CD4-positive, alpha-beta T cell (primary cell): Measurements from ENCODE around the gene RBM46. TPM values are rescaled to one million over a fixed set of nuclear protein-coding genes. Genes with fewer than 3 reads are reported as not detected.

ENCODE experiments used
- ATAC-seq: fragments of 200-7000 bp; cut with Tn5 transposase; one replicate; pipeline ENCODE4 v1.10.0; 2022; ENCODE audit warnings: mild to moderate bottlenecking; ENCODE audit not compliant: poor library complexity
- CTCF ChIA-PET: fragments of 350-600 bp; sonication (Branson Sonifier 250); formaldehyde crosslinking; loops from one replicate; lab custom pipeline; 2021; ENCODE audit warnings: antibody characterized with exemption, inconsistent platforms; lab: Charles Lee
- POLR2A ChIA-PET: fragments of 350-600 bp; sonication (Branson Sonifier 250); formaldehyde crosslinking; loops from one replicate; lab custom pipeline; 2021; ENCODE audit warnings: antibody characterized with exemption, inconsistent platforms; lab: Charles Lee
- DNase-seq, 14 experiments: peaks; one replicate each; pipeline ENCODE4 v3.0.0-alpha.2; 2013 to 2020; ENCODE audit warnings: mixed read lengths in 2 of 14
- H3K27ac ChIP-seq, 2 donors: one replicate each; pipeline versions ENCODE4 v1.5.1 to v1.7.0; 2013; ENCODE audit warnings: low read length in 2 of 2, low read depth in 1 of 2, mild to moderate bottlenecking in 1 of 2
- H3K27me3 ChIP-seq, 2 experiments: 1 replicate in 1 of 2; 2 replicates in 1 of 2; pipeline versions ENCODE4 v1.6.1 to v1.7.0; 2013; ENCODE audit warnings: low read length in 2 of 2, control low read depth in 1 of 2, mild to moderate bottlenecking in 1 of 2, moderate library complexity in 1 of 2; ENCODE audit not compliant: insufficient read depth in 2 of 2, control insufficient read depth in 1 of 2
- H3K36me3 ChIP-seq: one replicate; pipeline ENCODE4 v1.6.1; 2013; ENCODE audit warnings: low read length, control low read depth; ENCODE audit not compliant: insufficient read depth
- H3K4me1 ChIP-seq: one replicate; pipeline ENCODE4 v1.6.1; 2013; ENCODE audit warnings: low read length, control low read depth; ENCODE audit not compliant: insufficient read depth
- H3K4me3 ChIP-seq: one replicate; pipeline ENCODE4 v1.5.1; 2013; ENCODE audit warnings: mild to moderate bottlenecking, low read length, moderate library complexity
- H3K9me3 ChIP-seq, 2 experiments: 1 replicate in 1 of 2; 2 replicates in 1 of 2; pipeline versions ENCODE4 v1.6.1 to v1.7.0; 2013; ENCODE audit warnings: low read length in 2 of 2, mild to moderate bottlenecking in 2 of 2, control low read depth in 1 of 2, moderate library complexity in 1 of 2; ENCODE audit not compliant: control insufficient read depth in 1 of 2, insufficient read depth in 1 of 2
- H3K27ac Mint-ChIP-seq: one replicate; pipeline ENCODE4 v1.8.0; 2020; ENCODE audit warnings: mixed read lengths
- H3K27me3 Mint-ChIP-seq: one replicate; pipeline ENCODE4 v1.8.0; 2021; ENCODE audit warnings: mixed read lengths
- H3K36me3 Mint-ChIP-seq: one replicate; pipeline ENCODE4 v1.8.0; 2021; ENCODE audit warnings: low read depth, mixed read lengths
- H3K4me1 Mint-ChIP-seq: one replicate; pipeline ENCODE4 v1.8.0; 2021; ENCODE audit warnings: low read depth, mixed read lengths
- H3K4me3 Mint-ChIP-seq: one replicate; pipeline ENCODE4 v1.8.0; 2020; ENCODE audit warnings: mild to moderate bottlenecking, mixed read lengths
- H3K9me3 Mint-ChIP-seq: one replicate; pipeline ENCODE4 v1.8.0; 2020; ENCODE audit warnings: mixed read lengths
- intact Hi-C, 2 experiments: fragments of 100-400 bp; cut with DNase I in 1 of 2; cut with micrococcal nuclease in 1 of 2; formaldehyde crosslinking; loops; one replicate each; pipeline versions ENCODE4 v1.15.1 to v1.9.0; 2023 to 2025; cut with DNase I, micrococcal nuclease
- total RNA-seq, 174 experiments: library from RNA in 2 of 174; stranded (reverse) in 2 of 174; gene quantifications; one replicate each; pipeline ENCODE4 v1.2.3 and lab custom pipeline; 2021 to 2026
- TF ChIP-seq, protein P1 (sequence below): fragments of 200-600 bp; IDR thresholded peaks from one replicate; pipeline ENCODE4 v1.8.0; 2022; ENCODE audit warnings: antibody characterized with exemption, mild to moderate bottlenecking

RBM46 gene
- total RNA-seq, 2 experiments from 2014 or later = not detected

GRCh38 chr4:154743683-154744340 is 37.3 kb upstream of the RBM46 start, which contains the start of gene LRAT:
Gene LRAT, plus strand, starts transcription at chr4:154744000. Its CDS starts 327 bp downstream, at chr4:154744327.
- ATAC-seq (peak; percentile 66), DNase-seq (peak in 9 of 14 experiments; percentile 8 to 49 (median 27))
- peak within 1 kb of the TSS; percentile 51 for H3K4me3 ChIP-seq
- Mint-ChIP-seq H3K4me3 (peak within 1 kb of the TSS; percentile 88), H3K36me3 (no peaks in the 10 kb centered on the region), H3K27me3 (peaks cover 87% of the 10 kb centered on the region), H3K4me1 (peaks cover 10% of the 10 kb centered on the region), H3K9me3 (no peaks in the 10 kb centered on the region), H3K27ac (no peak within 1 kb of the TSS)
- H3K4me1 ChIP-seq = peaks cover 30% of the 10 kb centered on the region
- no peaks in the 10 kb centered on the region for H3K36me3 ChIP-seq
- peaks cover 52 to 74% of the 10 kb centered on the region in 2 experiments for H3K27me3 ChIP-seq
- POLR2A ChIA-PET = no interaction called here
- CTCF ChIA-PET = no interaction called here
- no peak within 1 kb of the TSS for H3K27ac ChIP-seq
- TF ChIP-seq, protein P1, sequence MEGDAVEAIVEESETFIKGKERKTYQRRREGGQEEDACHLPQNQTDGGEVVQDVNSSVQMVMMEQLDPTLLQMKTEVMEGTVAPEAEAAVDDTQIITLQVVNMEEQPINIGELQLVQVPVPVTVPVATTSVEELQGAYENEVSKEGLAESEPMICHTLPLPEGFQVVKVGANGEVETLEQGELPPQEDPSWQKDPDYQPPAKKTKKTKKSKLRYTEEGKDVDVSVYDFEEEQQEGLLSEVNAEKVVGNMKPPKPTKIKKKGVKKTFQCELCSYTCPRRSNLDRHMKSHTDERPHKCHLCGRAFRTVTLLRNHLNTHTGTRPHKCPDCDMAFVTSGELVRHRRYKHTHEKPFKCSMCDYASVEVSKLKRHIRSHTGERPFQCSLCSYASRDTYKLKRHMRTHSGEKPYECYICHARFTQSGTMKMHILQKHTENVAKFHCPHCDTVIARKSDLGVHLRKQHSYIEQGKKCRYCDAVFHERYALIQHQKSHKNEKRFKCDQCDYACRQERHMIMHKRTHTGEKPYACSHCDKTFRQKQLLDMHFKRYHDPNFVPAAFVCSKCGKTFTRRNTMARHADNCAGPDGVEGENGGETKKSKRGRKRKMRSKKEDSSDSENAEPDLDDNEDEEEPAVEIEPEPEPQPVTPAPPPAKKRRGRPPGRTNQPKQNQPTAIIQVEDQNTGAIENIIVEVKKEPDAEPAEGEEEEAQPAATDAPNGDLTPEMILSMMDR = no peak
- intact Hi-C loops = no loop called here
- peaks cover 0 to 37% of the 10 kb centered on the region in 2 experiments for H3K9me3 ChIP-seq

DNA sequence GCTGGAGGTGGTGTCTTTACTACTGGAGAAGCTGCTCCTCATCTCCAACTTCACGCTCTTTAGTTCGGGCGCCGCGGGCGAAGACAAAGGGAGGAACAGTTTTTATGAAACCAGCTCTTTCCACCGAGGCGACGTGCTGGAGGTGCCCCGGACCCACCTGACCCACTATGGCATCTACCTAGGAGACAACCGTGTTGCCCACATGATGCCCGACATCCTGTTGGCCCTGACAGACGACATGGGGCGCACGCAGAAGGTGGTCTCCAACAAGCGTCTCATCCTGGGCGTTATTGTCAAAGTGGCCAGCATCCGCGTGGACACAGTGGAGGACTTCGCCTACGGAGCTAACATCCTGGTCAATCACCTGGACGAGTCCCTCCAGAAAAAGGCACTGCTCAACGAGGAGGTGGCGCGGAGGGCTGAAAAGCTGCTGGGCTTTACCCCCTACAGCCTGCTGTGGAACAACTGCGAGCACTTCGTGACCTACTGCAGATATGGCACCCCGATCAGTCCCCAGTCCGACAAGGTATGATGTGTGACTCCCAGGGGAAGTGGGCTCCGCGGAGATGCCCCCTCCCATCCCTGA is 36.6 kb upstream of the RBM46 start:
- H3K4me1 ChIP-seq = peaks cover 30% of the 10 kb centered on the region
- DNase-seq = no peak
- Mint-ChIP-seq H3K4me1 (peaks cover 10% of the 10 kb centered on the region), H3K36me3 (no peaks in the 10 kb centered on the region), H3K4me3 (peak overlapping the region; percentile 88), H3K27ac (no peak overlapping the region), H3K27me3 (peaks cover 87% of the 10 kb centered on the region), H3K9me3 (no peaks in the 10 kb centered on the region)
- POLR2A ChIA-PET = no interaction called here
- CTCF ChIA-PET = no interaction called here
- no peak for ATAC-seq
- H3K9me3 ChIP-seq = peaks cover 0 to 37% of the 10 kb centered on the region in 2 experiments
- H3K4me3 ChIP-seq = peak overlapping the region; percentile 51
- H3K27me3 ChIP-seq = peaks cover 47 to 72% of the 10 kb centered on the region in 2 experiments
- intact Hi-C loops = no loop called here
- no peaks in the 10 kb centered on the region for H3K36me3 ChIP-seq
- TF ChIP-seq, protein P1 = no peak
- no peak overlapping the region for H3K27ac ChIP-seq

- Histone ChIP-seq H3K27ac (no peak overlapping the region), H3K4me3 (no peak overlapping the region), H3K9me3 (no peaks in the 10 kb centered on the region), H3K36me3 (no peaks in the 10 kb centered on the region), H3K27me3 (peaks cover 0 to 5% of the 10 kb centered on the region in 2 experiments), H3K4me1 (no peaks in the 10 kb centered on the region)
- ChIA-PET POLR2A (no interaction called here), CTCF (no interaction called here)
- no peak overlapping the region for H3K27ac Mint-ChIP-seq
- H3K36me3 Mint-ChIP-seq = no peaks in the 10 kb centered on the region
- no peaks in the 10 kb centered on the region for H3K4me1 Mint-ChIP-seq
- DNase-seq (no peak), ATAC-seq (no peak)
- H3K4me3 Mint-ChIP-seq = no peak overlapping the region
- intact Hi-C loops = no loop called here
- TF ChIP-seq, protein P1 = no peak
- H3K27me3 Mint-ChIP-seq = peaks cover 42% of the 10 kb centered on the region
- no peaks in the 10 kb centered on the region for H3K9me3 Mint-ChIP-seq
Observed at GRCh38 chr4:154757713-154758112, 23.4 kb upstream of the RBM46 start.
